Glutamatergic neuron (in vitro differentiated cells): Measurements from ENCODE around the gene TGM3. TPM values are rescaled to one million over a fixed set of nuclear protein-coding genes. Genes with fewer than 3 reads are reported as not detected.

ENCODE experiments used
- DNase-seq: peaks from one replicate; pipeline ENCODE4 v3.0.0; 2022
- H3K27ac Mint-ChIP-seq: one replicate; pipeline ENCODE4 v1.8.0; 2020; ENCODE audit warnings: mild to moderate bottlenecking, mixed read lengths, inconsistent platforms; ENCODE audit not compliant: unreplicated experiment
- H3K27me3 Mint-ChIP-seq: one replicate; pipeline ENCODE4 v1.8.0; 2020; ENCODE audit warnings: mild to moderate bottlenecking, moderate library complexity, mixed read lengths, inconsistent platforms; ENCODE audit not compliant: unreplicated experiment
- H3K36me3 Mint-ChIP-seq: one replicate; pipeline ENCODE4 v1.8.0; 2020; ENCODE audit warnings: mild to moderate bottlenecking, mixed read lengths, inconsistent platforms; ENCODE audit not compliant: unreplicated experiment
- H3K4me1 Mint-ChIP-seq: one replicate; pipeline ENCODE4 v1.8.0; 2020; ENCODE audit warnings: mild to moderate bottlenecking, low read depth, mixed read lengths, inconsistent platforms; ENCODE audit not compliant: unreplicated experiment
- H3K4me3 Mint-ChIP-seq: one replicate; pipeline ENCODE4 v1.8.0; 2020; ENCODE audit warnings: mild to moderate bottlenecking, mixed read lengths, inconsistent platforms; ENCODE audit not compliant: unreplicated experiment
- H3K9me3 Mint-ChIP-seq: one replicate; pipeline ENCODE4 v1.8.0; 2020; ENCODE audit warnings: mild to moderate bottlenecking, moderate library complexity, mixed read lengths, inconsistent platforms; ENCODE audit not compliant: unreplicated experiment
- CTCF ChIP-seq: fragments of 200-600 bp; sonication (generic); IDR thresholded peaks from one replicate; pipeline ENCODE4 v1.5.0; 2021; ENCODE audit not compliant: partially characterized antibody, unreplicated experiment
- total RNA-seq: library from RNA; stranded (reverse); fragmentation: NEBNext Ultra II Directional; extraction: Animal tissue kit (Norgen Biotek cat#: 25700); gene quantifications from one replicate; pipeline ENCODE4 v1.2.1, GENCODE V29; 2021; ENCODE audit not compliant: unreplicated experiment

Gene TGM3
- total RNA-seq, 1 donor from 2014 or later: not detected

GRCh38 chr20:2374346-2375125 is 78.7 kb downstream of the TGM3 start:
- Mint-ChIP-seq H3K9me3 (no peaks in the 10 kb centered on the region), H3K27me3 (no peaks in the 10 kb centered on the region), H3K36me3 (no peaks in the 10 kb centered on the region), H3K4me3 (no peak overlapping the region), H3K4me1 (peaks cover 1% of the 10 kb centered on the region), H3K27ac (no peak overlapping the region)
- DNase-seq: no peak
- TF ChIP-seq CTCF: no peak

DNA sequence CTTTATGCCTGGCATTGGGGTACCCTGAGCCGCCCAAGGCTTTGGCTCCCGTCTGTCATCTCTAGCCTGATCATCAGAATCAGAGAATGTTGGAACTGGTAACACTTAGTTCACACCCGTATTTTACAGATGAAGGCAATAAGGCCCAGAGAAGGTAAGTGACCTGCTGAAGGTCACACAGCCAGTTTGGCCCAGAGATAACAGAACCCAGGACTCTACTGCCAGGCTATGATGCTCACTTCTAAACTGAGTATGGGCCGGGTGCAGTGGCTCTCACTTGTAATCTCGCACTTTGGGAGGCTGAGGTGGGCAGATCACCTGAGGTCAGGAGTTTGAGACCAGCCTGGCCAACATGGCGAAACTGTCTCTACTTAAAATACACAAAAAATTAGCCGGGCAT is 83.1 kb downstream of the TGM3 start:
- Mint-ChIP-seq H3K4me3 (no peak overlapping the region), H3K9me3 (no peaks in the 10 kb centered on the region), H3K36me3 (no peaks in the 10 kb centered on the region), H3K4me1 (peaks cover 1% of the 10 kb centered on the region), H3K27me3 (no peaks in the 10 kb centered on the region), H3K27ac (no peak overlapping the region)
- TF ChIP-seq CTCF: no peak
- no peak for DNase-seq

GRCh38 chr20:2379511-2380229 is 83.9 kb downstream of the TGM3 start:
- Mint-ChIP-seq H3K4me1 (peaks cover 1% of the 10 kb centered on the region), H3K27ac (no peak overlapping the region), H3K9me3 (no peaks in the 10 kb centered on the region), H3K27me3 (no peaks in the 10 kb centered on the region), H3K4me3 (no peak overlapping the region), H3K36me3 (no peaks in the 10 kb centered on the region)
- DNase-seq: no peak
- TF ChIP-seq CTCF: no peak

DNA sequence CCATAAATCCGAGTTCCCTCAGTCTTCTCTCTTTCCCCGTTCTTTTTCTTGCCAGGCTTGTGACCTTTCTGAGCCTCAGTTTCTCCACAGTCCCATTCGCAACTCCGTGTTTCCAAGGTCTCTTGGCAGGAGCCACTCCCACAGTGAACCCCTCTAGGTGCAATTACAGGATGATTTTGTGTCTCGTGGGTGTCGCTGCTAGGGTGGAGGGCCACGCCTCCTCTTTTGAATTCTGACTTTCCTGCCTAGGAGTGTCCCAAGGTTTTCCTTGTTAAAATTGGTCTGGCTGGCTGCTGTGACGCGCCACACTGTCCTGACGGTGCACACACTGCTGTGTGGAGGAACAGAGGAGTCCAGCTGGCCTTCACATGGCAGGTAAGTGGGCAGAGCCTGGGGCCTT is 84.8 kb downstream of the TGM3 start, which contains the start of gene TGM6:
Gene TGM6 (plus strand): TSS at position 301 of the 400 bp plus-strand sequence. CDS start 68 bp downstream, at position 369.
- H3K4me3 Mint-ChIP-seq: no peak within 1 kb of the TSS
- DNase-seq: no peak
- no peak within 1 kb of the TSS for H3K27ac Mint-ChIP-seq
- TF ChIP-seq CTCF: no peak
- H3K27me3 Mint-ChIP-seq: no peaks in the 10 kb centered on the region
- no peaks in the 10 kb centered on the region for H3K9me3 Mint-ChIP-seq
- H3K36me3 Mint-ChIP-seq: no peaks in the 10 kb centered on the region
- H3K4me1 Mint-ChIP-seq: peaks cover 1% of the 10 kb centered on the region

GRCh38 chr20:2381303-2381702 is 85.5 kb downstream of the TGM3 start:
- TF ChIP-seq CTCF: no peak
- H3K9me3 Mint-ChIP-seq: no peaks in the 10 kb centered on the region
- H3K27ac Mint-ChIP-seq: no peak overlapping the region
- H3K4me3 Mint-ChIP-seq: no peak overlapping the region
- no peaks in the 10 kb centered on the region for H3K36me3 Mint-ChIP-seq
- H3K4me1 Mint-ChIP-seq: no peaks in the 10 kb centered on the region
- no peak for DNase-seq
- peaks cover 2% of the 10 kb centered on the region for H3K27me3 Mint-ChIP-seq
